DOHH2 (cell line): ENCODE measurements around the gene TSPAN11.

ENCODE experiments used
- H3F3A ChIP-seq: fragments of 200-600 bp; sonication (generic), shearing (Covaris generic); 2 replicates; pipeline ENCODE4 v1.6.0; 2016; ENCODE audit warnings: antibody characterized with exemption, mild to moderate bottlenecking; ENCODE audit not compliant: control insufficient read depth, insufficient read depth
- H3K27ac ChIP-seq: fragments of 200-600 bp; sonication (generic); 2 replicates; pipeline ENCODE4 v1.5.1; 2014; ENCODE audit warnings: low read depth, mild to moderate bottlenecking, low read length, moderate library complexity
- H3K27me3 ChIP-seq: fragments of 200-600 bp; sonication (generic); 2 replicates; pipeline ENCODE4 v1.6.1; 2014; ENCODE audit warnings: mild to moderate bottlenecking, low read length, mixed read lengths; ENCODE audit not compliant: control insufficient read depth
- H3K36me3 ChIP-seq: fragments of 200-600 bp; sonication (generic); 2 replicates; pipeline ENCODE4 v1.6.1; 2014; ENCODE audit warnings: mild to moderate bottlenecking, low read length, moderate library complexity, mixed read lengths; ENCODE audit not compliant: control insufficient read depth
- H3K4me1 ChIP-seq: fragments of 200-600 bp; sonication (generic); 2 replicates; pipeline ENCODE4 v1.6.1; 2014; ENCODE audit warnings: mild to moderate bottlenecking, low read length, mixed read lengths; ENCODE audit not compliant: control insufficient read depth
- H3K4me2 ChIP-seq: fragments of 200-600 bp; sonication (generic); 2 replicates; pipeline ENCODE4 v1.6.0; 2014; ENCODE audit warnings: mild to moderate bottlenecking, low read length, moderate library complexity
- H3K4me3 ChIP-seq: fragments of 200-600 bp; sonication (generic); 2 replicates; pipeline ENCODE4 v1.5.1; 2014; ENCODE audit warnings: mild to moderate bottlenecking, low read length, mixed read lengths
- H3K79me2 ChIP-seq: fragments of 200-600 bp; sonication (generic); 2 replicates; pipeline ENCODE4 v1.6.1; 2014; ENCODE audit warnings: mild to moderate bottlenecking, low read length, mixed read lengths; ENCODE audit not compliant: control insufficient read depth
- H3K9me2 ChIP-seq: fragments of 200-600 bp; sonication (generic); replicated peaks from 2 replicates; pipeline ENCODE4 v1.6.1; 2014; ENCODE audit warnings: mild to moderate bottlenecking, low read length, mixed read lengths; ENCODE audit not compliant: control insufficient read depth
- H3K9me3 ChIP-seq: fragments of 200-600 bp; sonication (generic); 2 replicates; pipeline ENCODE4 v1.6.1; 2014; ENCODE audit warnings: antibody characterized with exemption, low read length, mixed read lengths; ENCODE audit not compliant: control insufficient read depth, insufficient read depth
- H4K20me1 ChIP-seq: fragments of 200-600 bp; sonication (generic); 2 replicates; pipeline ENCODE4 v1.6.0; 2014; ENCODE audit warnings: low read depth, mild to moderate bottlenecking, antibody characterized with exemption, low read length, moderate library complexity; ENCODE audit not compliant: control insufficient read depth, insufficient read depth
- CTCF ChIP-seq: fragments of 200-600 bp; sonication (generic); IDR thresholded peaks from one replicate; pipeline ENCODE4 v1.5.1; 2014; ENCODE audit warnings: antibody characterized with exemption, mild to moderate bottlenecking, low read depth, low read length; ENCODE audit not compliant: poor library complexity, severe bottlenecking
- EZH2phosphoT487 ChIP-seq: fragments of 200-600 bp; sonication (generic); IDR thresholded peaks from 2 replicates; pipeline ENCODE4 v1.6.1; 2017; ENCODE audit warnings: borderline replicate concordance, mild to moderate bottlenecking, antibody characterized with exemption, low read length, moderate library complexity, mixed read lengths

Gene TSPAN11

DNA sequence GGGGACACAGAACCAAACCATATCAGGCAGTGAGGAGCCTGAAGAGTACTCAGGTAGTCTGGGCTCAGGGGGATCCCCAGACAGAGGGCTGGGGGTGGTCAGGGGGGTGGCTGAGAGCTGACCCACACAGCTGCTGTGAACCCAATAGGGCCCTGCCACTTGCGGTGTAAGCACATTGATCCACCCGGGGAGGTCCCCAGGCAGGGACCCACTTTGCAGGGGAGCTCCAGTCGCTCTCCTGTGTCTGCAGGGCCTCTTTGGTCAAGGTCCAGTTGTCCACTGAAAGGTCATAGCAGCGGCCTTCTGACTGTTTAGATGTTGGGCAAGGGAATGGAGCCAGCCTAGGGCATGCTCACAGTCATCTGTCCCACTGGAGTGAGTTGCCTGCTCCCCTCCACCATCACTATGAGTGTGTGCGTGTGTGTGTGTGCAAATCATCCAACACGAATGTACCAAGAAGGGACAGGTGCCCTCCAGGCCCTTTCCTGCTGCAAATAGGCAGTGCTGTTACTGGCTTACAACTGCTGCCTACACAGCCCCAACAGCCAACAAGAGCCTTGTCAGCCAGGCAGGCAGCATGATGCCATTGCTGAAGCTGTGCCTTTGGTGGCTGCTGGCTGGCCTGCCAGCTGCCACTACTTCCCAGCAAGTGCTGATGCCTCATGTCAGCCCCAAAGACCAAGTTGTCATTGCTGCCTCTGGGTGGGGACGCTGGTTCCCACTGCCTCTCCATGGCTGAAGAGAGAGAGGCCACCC lies 71.3 kb downstream of the TSPAN11 start:
- TF ChIP-seq EZH2phosphoT487, result no peak
- TF ChIP-seq CTCF, result no peak
- Histone ChIP-seq H3K4me3 (no peak overlapping the region), H3K27me3 (no peaks in the 10 kb centered on the region; the same call in 1 of the 2 replicates)

GRCh38 chr12:30999011-30999410 lies 72.5 kb downstream of the TSPAN11 start:
- H3K27ac ChIP-seq, result no peak overlapping the region
- H4K20me1 ChIP-seq, result no peaks in the 10 kb centered on the region
- peaks cover 10% of the 10 kb centered on the region; the same call in 1 of the 2 replicates for H3K27me3 ChIP-seq
- H3K4me2 ChIP-seq, result no peak overlapping the region
- no peaks in the 10 kb centered on the region for H3F3A ChIP-seq
- no peak overlapping the region for H3K4me3 ChIP-seq
- no peaks in the 10 kb centered on the region for H3K4me1 ChIP-seq
- H3K36me3 ChIP-seq, result no peaks in the 10 kb centered on the region
- no peaks in the 10 kb centered on the region for H3K9me3 ChIP-seq
- H3K79me2 ChIP-seq, result no peaks in the 10 kb centered on the region
- H3K9me2 ChIP-seq, result no peaks in the 10 kb centered on the region
- TF ChIP-seq EZH2phosphoT487, result no peak
- TF ChIP-seq CTCF, result no peak

More for the DNA sequence above, 71.3 kb downstream of the TSPAN11 start:
- Histone ChIP-seq H3K4me1 (no peaks in the 10 kb centered on the region), H4K20me1 (no peaks in the 10 kb centered on the region), H3K27ac (no peak overlapping the region), H3K9me3 (no peaks in the 10 kb centered on the region), H3F3A (no peaks in the 10 kb centered on the region), H3K9me2 (no peaks in the 10 kb centered on the region), H3K4me2 (no peak overlapping the region), H3K36me3 (no peaks in the 10 kb centered on the region), H3K79me2 (no peaks in the 10 kb centered on the region)

DNA sequence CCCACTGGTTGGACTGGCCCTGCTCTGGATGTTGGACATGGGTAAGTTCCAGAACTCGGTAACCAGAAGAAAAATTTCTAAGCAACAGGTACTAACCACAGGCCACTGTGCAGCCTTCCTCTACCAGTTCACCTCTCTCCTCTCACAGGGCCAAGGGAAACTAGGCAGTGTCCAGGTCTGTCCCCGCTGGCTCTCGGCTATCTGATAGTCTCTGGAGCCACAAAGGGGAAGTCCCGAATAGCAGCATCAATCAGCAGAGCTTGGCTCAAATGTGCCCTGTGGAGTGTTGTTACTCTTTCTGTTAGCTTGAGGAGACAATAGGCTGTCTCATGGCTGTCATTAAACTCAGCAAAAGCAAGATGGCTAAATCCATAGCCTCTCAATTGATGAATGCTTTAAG lies 73.2 kb downstream of the TSPAN11 start:
- no peak overlapping the region for H3K4me3 ChIP-seq
- H3K27ac ChIP-seq, result no peak overlapping the region
- H3K4me2 ChIP-seq, result no peak overlapping the region
- no peaks in the 10 kb centered on the region for H4K20me1 ChIP-seq
- H3F3A ChIP-seq, result no peaks in the 10 kb centered on the region
- peaks cover 10% of the 10 kb centered on the region; the same call in 1 of the 2 replicates for H3K27me3 ChIP-seq
- H3K9me3 ChIP-seq, result no peaks in the 10 kb centered on the region
- no peaks in the 10 kb centered on the region for H3K79me2 ChIP-seq
- H3K4me1 ChIP-seq, result no peaks in the 10 kb centered on the region
- TF ChIP-seq EZH2phosphoT487 (no peak), CTCF (no peak)
- no peaks in the 10 kb centered on the region for H3K9me2 ChIP-seq
- H3K36me3 ChIP-seq, result no peaks in the 10 kb centered on the region
